GM12878 (cell line): ENCODE results near the gene TTLL3. TPM values are rescaled to one million over a fixed set of nuclear protein-coding genes. Genes with fewer than 3 reads are reported as not detected.

ENCODE experiments used
- BCL3 ChIP-seq: IDR thresholded peaks from 2 replicates; pipeline ENCODE4 v1.6.1; 2011; ENCODE audit warnings: borderline replicate concordance, low read depth, mild to moderate bottlenecking, moderate library complexity, low read length; ENCODE audit not compliant: insufficient read depth, poor library complexity, severe bottlenecking
- CBFB ChIP-seq: IDR thresholded peaks from 2 replicates; pipeline ENCODE4 v1.6.1; 2016; ENCODE audit warnings: antibody characterized with exemption, low read depth
- CEBPZ ChIP-seq: fragments of 150-350 bp; IDR thresholded peaks from 2 replicates; pipeline ENCODE4 v1.6.1; 2016; ENCODE audit warnings: low read depth, low read length
- FOXM1 ChIP-seq: IDR thresholded peaks from 2 replicates; pipeline ENCODE4 v1.6.1; 2012; ENCODE audit warnings: low read depth, mild to moderate bottlenecking, inconsistent platforms, low read length, moderate library complexity
- HDAC2 ChIP-seq: fragments of 200-600 bp; sonication (generic); IDR thresholded peaks from 2 replicates; pipeline ENCODE4 v1.6.1; 2017
- HDGF ChIP-seq: fragments of 450-650 bp; IDR thresholded peaks from 2 replicates; pipeline ENCODE4 v1.6.1; 2016; ENCODE audit warnings: antibody characterized with exemption
- MLLT1 ChIP-seq: fragments of 450-650 bp; IDR thresholded peaks from 2 replicates; pipeline ENCODE4 v1.6.1; 2016; ENCODE audit warnings: mild to moderate bottlenecking
- MTA2 ChIP-seq: fragments of 450-650 bp; IDR thresholded peaks from 2 replicates; pipeline ENCODE4 v1.6.1; 2016; ENCODE audit warnings: low read depth, mild to moderate bottlenecking, moderate library complexity
- MTA3 ChIP-seq: IDR thresholded peaks from 2 replicates; pipeline ENCODE4 v1.6.1; 2012; ENCODE audit warnings: low read length, inconsistent platforms, borderline replicate concordance
- NBN ChIP-seq: fragments of 450-650 bp; IDR thresholded peaks from 2 replicates; pipeline ENCODE4 v1.6.1; 2016
- NKRF ChIP-seq: fragments of 450-650 bp; conservative IDR thresholded peaks from 2 replicates; pipeline ENCODE4 v1.6.1; 2017; ENCODE audit warnings: mild to moderate bottlenecking, moderate library complexity
- RB1 ChIP-seq: fragments of 450-650 bp; formaldehyde crosslinking; IDR thresholded peaks from 2 replicates; pipeline ENCODE4 v1.6.1; 2017; ENCODE audit warnings: mild to moderate bottlenecking, borderline replicate concordance
- STAT1 ChIP-seq: fragments of 450-650 bp; conservative IDR thresholded peaks from 2 replicates; pipeline ENCODE4 v1.6.1; 2014; ENCODE audit warnings: antibody characterized with exemption, mild to moderate bottlenecking
- TCF3 ChIP-seq: IDR thresholded peaks from 2 replicates; pipeline ENCODE4 v1.6.1; 2012; ENCODE audit warnings: low read depth, mild to moderate bottlenecking, low read length, borderline replicate concordance; ENCODE audit not compliant: insufficient read depth
- USF1 ChIP-seq: IDR thresholded peaks from 2 replicates; pipeline ENCODE4 v1.6.1; 2011; ENCODE audit warnings: borderline replicate concordance, low read depth, mild to moderate bottlenecking, moderate library complexity, mixed read lengths, low read length; ENCODE audit not compliant: insufficient read depth; ENCODE audit errors: extremely low read length
- WRNIP1 ChIP-seq: IDR thresholded peaks from 2 replicates; pipeline ENCODE4 v1.6.1; 2011; ENCODE audit warnings: low read depth, low read length, improper control_type of control experiment, borderline replicate concordance
- ZBTB33 ChIP-seq: fragments of 450-650 bp; IDR thresholded peaks from 2 replicates; pipeline ENCODE4 v1.6.1; 2017; ENCODE audit warnings: mild to moderate bottlenecking
- polyA plus RNA-seq, 11 experiments: library from polyadenylated mRNA; depleted of rRNA in 4 of 11; unstranded in 6 of 11; stranded (reverse) in 5 of 11; fragments of >200 nt; fragmentation: Nextera tagmentation in 4 of 11; fragmentation: Illumina TruSeq in 1 of 11; extraction: Ambion mirVana in 4 of 11; extraction: Trizol in 1 of 11; gene quantifications; 1 replicate in 1 of 11; 2 replicates in 10 of 11; pipeline versions ENCODE4 v1.2.1 to v1.2.3, GENCODE V29; 2011 to 2016; ENCODE audit warnings: inconsistent platforms in 2 of 11, missing spikeins in 2 of 11, low read depth in 1 of 11
- total RNA-seq, 4 experiments: library from RNA; depleted of rRNA in 3 of 4; stranded (reverse); fragments of >200 nt in 3 of 4; fragmentation: Illumina TruSeq in 1 of 4; extraction: Trizol in 1 of 4; gene quantifications; 2 replicates each; pipeline versions ENCODE4 v1.2.1 to v1.2.3, GENCODE V29; 2013 to 2021

TTLL3 gene
- total and polyA plus RNA-seq, 10 of the 15 experiments (the other 5 are each of a cell fraction or from before 2014, with no cell fraction given), result 4.2 to 51.3 (median 18.9) TPM

GRCh38 chr3:9791790-9792404, 18.2 kb upstream of the TTLL3 start (continued):
- TF ChIP-seq RB1, result peak; percentile 35; the same call in 1 of the 2 replicates
- TF ChIP-seq CBFB, result peak; percentile 16; the same call in 1 of the 2 replicates
- no peak for TF ChIP-seq CEBPZ
- no peak for TF ChIP-seq STAT1
- TF ChIP-seq MTA3, result no peak; the same call in 1 of the 2 replicates
- no peak for TF ChIP-seq MTA2
- TF ChIP-seq HDGF, result no peak
- no peak for TF ChIP-seq WRNIP1
- 0 out of 2 replicates have a peak, but pooled peaks have one; percentile 16 for TF ChIP-seq MLLT1
- 0 out of 2 replicates have a peak, but pooled peaks have one; percentile 84 for TF ChIP-seq NKRF
- 0 out of 2 replicates have a peak, but pooled peaks have one; percentile 7 for TF ChIP-seq FOXM1
- TF ChIP-seq TCF3, result no peak
- TF ChIP-seq NBN, result peak; percentile 0; the same call in 1 of the 2 replicates
- no peak for TF ChIP-seq USF1
- TF ChIP-seq ZBTB33, result no peak
- no peak for TF ChIP-seq BCL3
- TF ChIP-seq HDAC2, result 0 out of 2 replicates have a peak, but pooled peaks have one; percentile 50
